ENCODE measurements around the gene COLQ.

DNA sequence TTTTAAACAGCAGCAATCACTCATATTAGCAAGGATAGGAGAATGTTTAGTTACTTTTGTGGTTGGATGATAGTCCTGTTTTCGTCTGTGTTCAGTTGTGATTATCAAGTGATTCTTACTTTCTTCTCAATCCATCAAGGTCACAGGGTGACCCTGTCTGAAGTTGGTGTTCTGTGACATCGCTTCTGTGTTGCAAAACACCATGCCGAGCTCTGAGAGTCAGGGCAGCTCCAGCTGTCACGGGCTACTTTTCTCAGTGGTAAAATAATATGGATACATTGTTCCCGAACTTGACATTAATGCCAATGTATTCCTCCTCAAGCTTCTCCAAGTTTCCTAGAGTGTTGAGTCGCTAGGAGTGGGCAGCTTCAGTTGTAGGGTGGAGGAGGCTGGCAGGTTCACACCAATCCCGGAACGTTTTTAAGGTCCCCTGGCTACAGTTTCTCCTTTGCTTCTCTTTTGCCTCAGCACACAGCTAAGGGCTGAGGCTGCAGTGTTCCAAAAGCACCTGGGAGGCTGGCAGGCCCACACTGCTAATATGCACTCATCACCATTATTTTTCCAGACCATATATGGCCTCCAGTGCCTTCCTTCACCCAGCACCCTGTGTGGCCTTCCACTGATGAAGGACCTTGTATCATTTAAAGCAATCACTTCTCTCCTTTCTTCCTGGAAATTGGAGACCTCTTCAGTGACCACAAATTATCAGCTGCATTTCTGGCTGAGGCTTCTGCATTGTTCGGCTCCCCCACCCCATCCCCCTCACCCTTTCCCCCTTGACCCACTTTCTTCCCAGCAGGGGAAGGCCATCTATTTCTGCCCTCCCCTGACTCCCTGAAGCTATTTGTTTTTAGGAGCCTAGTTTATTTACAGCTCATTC is 25.8 kb downstream of the COLQ start:
- TF ChIP-seq, protein P1, sequence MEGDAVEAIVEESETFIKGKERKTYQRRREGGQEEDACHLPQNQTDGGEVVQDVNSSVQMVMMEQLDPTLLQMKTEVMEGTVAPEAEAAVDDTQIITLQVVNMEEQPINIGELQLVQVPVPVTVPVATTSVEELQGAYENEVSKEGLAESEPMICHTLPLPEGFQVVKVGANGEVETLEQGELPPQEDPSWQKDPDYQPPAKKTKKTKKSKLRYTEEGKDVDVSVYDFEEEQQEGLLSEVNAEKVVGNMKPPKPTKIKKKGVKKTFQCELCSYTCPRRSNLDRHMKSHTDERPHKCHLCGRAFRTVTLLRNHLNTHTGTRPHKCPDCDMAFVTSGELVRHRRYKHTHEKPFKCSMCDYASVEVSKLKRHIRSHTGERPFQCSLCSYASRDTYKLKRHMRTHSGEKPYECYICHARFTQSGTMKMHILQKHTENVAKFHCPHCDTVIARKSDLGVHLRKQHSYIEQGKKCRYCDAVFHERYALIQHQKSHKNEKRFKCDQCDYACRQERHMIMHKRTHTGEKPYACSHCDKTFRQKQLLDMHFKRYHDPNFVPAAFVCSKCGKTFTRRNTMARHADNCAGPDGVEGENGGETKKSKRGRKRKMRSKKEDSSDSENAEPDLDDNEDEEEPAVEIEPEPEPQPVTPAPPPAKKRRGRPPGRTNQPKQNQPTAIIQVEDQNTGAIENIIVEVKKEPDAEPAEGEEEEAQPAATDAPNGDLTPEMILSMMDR (IDR thresholded peaks at IDR 0.05), result no peak
- TF ChIP-seq CEBPB (IDR thresholded peaks at IDR 0.05) (no peak), MYC (IDR thresholded peaks at IDR 0.05; ENCODE audit: borderline replicate concordance, low read length) (no peak), ESRRA (IDR thresholded peaks at IDR 0.05; ENCODE audit: borderline replicate concordance, low read length) (no peak), MAZ (IDR thresholded peaks at IDR 0.05; ENCODE audit: borderline replicate concordance, low read depth, low read length) (no peak), RCOR1 (IDR thresholded peaks at IDR 0.05; ENCODE audit: low read depth, low read length) (no peak), POLR2A (IDR thresholded peaks at IDR 0.05; ENCODE audit: low read length) (no peak)
- TF ChIP-seq, protein P2, sequence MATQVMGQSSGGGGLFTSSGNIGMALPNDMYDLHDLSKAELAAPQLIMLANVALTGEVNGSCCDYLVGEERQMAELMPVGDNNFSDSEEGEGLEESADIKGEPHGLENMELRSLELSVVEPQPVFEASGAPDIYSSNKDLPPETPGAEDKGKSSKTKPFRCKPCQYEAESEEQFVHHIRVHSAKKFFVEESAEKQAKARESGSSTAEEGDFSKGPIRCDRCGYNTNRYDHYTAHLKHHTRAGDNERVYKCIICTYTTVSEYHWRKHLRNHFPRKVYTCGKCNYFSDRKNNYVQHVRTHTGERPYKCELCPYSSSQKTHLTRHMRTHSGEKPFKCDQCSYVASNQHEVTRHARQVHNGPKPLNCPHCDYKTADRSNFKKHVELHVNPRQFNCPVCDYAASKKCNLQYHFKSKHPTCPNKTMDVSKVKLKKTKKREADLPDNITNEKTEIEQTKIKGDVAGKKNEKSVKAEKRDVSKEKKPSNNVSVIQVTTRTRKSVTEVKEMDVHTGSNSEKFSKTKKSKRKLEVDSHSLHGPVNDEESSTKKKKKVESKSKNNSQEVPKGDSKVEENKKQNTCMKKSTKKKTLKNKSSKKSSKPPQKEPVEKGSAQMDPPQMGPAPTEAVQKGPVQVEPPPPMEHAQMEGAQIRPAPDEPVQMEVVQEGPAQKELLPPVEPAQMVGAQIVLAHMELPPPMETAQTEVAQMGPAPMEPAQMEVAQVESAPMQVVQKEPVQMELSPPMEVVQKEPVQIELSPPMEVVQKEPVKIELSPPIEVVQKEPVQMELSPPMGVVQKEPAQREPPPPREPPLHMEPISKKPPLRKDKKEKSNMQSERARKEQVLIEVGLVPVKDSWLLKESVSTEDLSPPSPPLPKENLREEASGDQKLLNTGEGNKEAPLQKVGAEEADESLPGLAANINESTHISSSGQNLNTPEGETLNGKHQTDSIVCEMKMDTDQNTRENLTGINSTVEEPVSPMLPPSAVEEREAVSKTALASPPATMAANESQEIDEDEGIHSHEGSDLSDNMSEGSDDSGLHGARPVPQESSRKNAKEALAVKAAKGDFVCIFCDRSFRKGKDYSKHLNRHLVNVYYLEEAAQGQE (IDR thresholded peaks at IDR 0.05), result no peak
- TF ChIP-seq, protein P3, sequence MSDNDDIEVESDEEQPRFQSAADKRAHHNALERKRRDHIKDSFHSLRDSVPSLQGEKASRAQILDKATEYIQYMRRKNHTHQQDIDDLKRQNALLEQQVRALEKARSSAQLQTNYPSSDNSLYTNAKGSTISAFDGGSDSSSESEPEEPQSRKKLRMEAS (IDR thresholded peaks at IDR 0.05), result no peak
